NCI-H2196 (cell line): ENCODE measurements around the gene ANKRD23.
A peak's percentile ranks its signal among the peaks of the same experiment; 100 is the strongest.

Experiments used
- DNase-seq: peaks from one replicate; lab custom pipeline; 2025; ENCODE audit not compliant: unreplicated experiment; lab: John Stamatoyannopoulos, UW

The ANKRD23 gene

GRCh38 chr2:96877631-96878092 is 33.8 kb upstream of the ANKRD23 start:
- DNase-seq: no peak

DNA sequence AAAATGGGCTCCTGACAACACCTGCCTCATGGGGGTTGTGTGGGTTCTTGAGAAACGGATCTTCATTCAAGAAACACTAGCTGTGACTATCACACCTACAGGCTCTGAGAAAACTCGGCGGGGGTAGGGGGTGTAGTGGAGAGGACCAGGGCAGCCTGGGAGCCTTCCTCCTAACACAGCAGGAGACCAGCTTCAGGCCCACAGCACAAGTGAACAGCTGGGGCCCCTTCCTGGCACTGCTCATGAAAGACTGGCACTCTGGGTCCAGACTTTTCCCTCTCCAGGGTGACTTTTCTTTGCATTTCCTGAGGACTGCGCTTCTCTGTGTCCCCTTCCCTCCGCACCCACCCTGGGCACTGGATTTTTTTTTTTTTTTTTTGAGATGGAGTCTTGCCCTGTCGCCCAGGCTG is 33.2 kb upstream of the ANKRD23 start:
- DNase-seq: no peak

GRCh38 chr2:96876269-96877041 is 32.6 kb upstream of the ANKRD23 start:
- DNase-seq: peak; percentile 26

DNA sequence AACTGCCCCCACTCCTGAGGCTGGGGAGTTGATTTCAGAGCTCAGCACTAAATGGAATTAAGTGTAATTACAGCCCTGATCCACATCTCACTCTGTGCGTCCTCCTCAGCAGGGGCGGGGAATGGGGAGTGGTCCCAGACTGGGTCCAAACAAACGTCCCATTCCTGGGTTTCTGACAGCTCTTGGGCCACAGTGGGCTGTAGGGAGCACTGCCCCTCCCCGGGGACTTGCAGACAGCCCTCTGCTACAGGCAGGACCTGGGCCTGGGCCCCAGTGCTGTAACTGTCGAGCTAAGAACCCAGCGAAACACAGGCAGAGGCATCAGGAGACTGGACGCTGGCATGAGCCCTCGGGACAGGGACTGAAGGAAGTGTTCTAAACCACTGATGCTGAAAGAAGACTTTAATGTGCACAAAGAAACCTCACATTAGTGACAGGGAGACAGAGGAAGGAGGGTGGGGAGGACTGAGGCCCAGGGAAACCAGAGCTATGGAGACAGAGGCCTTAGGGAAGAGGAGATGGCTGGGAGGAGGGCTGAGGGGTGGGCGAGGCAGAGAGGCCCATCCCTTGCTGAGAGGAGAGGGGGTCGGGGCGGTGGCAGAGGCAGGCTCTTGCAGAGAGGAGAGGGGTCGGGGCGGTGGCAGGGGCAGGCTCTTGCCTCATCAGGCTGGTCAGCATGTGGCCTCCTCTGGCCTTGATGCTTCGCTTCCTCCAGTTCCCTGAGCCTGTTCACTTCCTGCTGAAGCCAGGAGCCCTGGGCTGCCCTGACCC is 31.9 kb upstream of the ANKRD23 start:
- no peak for DNase-seq

DNA sequence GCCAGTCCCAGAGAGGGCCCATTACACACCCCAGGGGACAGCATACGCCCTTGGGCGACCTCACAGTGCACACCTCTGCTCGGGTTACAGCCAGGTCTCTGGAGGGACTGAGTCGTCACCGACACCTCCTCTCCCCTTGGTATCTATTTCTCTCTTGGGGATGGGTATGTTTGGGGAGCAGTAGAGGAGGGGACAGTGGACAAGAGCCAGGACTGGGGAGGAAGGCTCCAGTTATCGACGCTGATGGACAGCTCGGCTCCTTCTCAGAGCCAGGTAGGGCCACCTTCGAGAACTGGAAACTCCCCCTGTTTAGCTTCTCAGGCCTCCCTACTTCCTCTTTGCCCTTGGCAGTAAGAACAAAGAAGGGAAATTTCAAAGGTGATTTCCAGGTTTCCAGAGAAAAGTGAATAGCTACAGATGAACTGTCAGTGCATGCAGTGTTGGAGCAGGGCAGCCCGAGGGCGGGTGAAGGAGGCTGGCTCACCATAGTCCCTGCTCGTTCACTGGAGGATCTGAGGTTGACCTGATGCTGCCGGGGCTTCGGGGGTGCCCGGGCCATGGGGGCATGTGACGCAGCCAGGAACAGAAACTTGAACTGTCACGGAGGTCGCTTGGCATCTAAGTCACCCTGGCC is 30.5 kb upstream of the ANKRD23 start:
- no peak for DNase-seq

DNA sequence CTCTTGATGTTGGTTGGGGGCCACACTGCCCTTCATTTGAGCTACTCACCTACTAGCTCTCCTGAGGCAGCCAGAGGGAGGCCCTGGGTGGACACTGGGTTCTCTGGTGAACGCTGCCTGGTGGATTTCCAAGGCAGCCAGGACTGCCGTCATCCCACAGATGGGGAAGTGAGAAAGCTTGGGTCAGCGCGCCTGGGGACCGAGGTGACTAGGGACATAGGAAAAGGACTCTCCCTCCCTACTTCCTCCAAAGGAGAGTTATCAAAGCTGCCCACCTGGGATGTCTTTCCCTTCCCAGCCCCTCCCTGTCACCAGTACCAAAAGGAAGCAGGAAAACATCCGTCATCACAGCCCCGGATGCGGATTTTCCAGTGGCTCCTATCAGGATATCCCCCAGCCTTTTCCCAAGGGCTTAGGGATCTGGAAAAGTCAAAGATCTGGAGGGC is 29.9 kb upstream of the ANKRD23 start:
- no peak for DNase-seq

DNA sequence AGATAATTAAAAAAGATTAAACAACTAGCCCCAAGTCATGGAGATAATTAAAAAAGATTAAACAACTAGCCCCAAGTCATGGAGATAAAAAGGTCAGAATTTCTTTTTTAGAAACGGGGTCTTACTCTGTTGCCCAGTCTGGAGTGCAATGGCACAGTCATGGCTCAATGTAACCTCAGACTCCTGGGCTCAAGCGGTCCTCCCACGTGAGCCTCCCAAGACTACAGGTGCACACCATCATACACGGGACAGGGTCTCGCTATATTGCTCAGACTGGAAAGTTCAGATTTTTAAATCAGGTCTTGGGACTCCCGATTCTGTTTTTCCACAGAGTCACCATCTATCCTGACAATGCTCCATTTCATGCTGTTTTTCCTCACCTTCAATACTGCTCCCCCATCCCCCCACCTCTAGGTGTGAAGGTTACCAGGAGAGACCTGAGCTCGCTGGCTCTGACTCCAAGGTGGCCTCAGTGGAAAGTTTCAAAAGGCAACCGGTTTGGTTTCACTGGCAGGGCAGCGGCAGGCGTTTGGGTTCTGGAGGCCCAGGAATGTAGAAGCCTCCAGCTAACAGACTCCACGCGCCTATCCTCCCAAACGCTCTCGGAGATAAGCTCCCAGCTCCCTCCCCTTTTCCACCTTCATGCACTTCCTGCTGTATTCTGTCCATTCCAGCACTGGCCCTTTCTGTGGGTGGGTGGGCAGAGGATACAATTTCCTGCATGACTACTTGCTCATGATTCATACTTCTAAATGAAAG is 28.9 kb upstream of the ANKRD23 start:
- no peak for DNase-seq

- peak; percentile 54 for DNase-seq
Observed at GRCh38 chr2:96870626-96871255, 26.9 kb upstream of the ANKRD23 start.

DNA sequence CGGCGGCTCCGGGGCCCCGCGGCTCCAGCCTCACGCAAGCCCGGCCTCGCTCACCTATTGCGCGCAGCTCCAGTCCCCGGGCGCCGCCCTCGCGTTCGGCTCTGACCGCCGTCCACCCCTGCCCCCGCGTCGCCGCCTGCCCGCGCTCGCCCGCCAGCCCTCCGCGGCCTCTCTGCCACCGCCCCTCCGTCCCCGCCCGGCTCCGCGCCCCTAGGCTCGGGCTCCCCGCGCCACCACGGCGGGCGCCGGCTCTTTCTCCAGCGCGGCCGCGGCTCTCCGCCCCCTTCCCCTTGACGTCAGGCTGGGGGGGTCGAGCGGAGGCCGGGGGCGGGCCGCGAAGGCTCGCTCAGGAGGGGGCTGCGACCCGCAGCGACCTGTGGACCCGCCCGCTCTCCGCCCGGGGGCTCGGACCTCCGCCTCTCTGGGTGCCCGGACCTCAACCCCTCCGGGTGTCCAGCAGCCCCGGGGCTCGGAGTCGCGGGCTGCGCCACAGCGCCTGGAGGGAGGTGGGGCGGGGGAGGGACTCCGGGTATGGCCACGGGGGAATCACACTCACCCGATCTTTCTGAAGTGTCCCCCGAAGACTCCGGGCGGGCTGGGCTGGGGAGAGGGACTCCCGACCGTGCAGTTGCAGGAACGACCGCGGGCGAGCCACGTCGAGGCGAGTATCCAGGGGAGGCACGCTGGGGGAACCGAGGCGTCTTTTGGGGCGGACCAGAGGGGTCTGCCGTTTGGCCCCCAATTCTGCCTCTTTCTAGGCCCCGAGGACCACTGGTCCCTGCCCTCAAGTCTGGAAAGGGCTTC is 26.2 kb upstream of the ANKRD23 start, which contains the start of gene SEMA4C:
SEMA4C (minus strand) TSS at position 259 of the 804 bp plus-strand sequence. CDS start 2,194 bp downstream, outside the sequence.
- DNase-seq: peak; percentile 46

GRCh38 chr2:96869281-96869821 is 25.5 kb upstream of the ANKRD23 start:
- peak; percentile 39 for DNase-seq

DNA sequence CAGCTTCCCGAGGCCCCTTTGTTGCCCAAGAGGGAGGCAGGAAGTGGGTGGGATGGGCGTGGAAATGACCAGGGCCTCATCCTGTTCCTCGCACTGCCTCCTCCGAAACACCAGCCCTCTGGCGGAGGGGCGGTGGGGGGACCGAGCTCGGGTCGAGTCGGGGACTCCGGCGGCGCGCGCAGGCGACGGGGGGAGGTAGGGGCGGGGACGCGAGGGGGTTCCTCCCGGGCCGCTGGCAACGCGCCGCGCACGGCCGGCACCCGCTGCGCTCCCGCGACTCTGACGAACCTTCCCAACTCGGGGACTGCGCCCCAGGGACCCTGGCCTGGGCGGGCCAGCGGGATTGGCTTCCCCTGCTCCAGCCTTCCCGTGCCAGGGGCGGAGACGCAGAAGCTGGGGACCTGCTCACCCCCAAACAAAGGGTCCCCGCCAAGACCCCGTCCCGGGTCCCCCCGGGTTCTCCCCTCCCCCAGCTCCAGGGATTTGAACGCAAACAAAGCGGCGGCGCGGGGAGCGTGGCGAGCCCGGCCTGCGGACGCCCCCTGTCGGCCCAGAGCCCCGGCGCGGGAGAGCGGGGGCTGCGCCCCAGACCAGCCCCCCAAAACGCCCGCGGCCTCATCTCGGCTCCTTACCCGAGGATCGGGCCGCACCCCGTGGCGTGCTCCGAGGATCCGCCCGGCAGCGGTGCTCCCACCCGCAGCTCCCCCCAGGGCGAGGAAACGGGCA is 24.9 kb upstream of the ANKRD23 start:
- peak; percentile 50 for DNase-seq

- DNase-seq: no peak
Observed at GRCh38 chr2:96867756-96868554, 24.1 kb upstream of the ANKRD23 start.

DNA sequence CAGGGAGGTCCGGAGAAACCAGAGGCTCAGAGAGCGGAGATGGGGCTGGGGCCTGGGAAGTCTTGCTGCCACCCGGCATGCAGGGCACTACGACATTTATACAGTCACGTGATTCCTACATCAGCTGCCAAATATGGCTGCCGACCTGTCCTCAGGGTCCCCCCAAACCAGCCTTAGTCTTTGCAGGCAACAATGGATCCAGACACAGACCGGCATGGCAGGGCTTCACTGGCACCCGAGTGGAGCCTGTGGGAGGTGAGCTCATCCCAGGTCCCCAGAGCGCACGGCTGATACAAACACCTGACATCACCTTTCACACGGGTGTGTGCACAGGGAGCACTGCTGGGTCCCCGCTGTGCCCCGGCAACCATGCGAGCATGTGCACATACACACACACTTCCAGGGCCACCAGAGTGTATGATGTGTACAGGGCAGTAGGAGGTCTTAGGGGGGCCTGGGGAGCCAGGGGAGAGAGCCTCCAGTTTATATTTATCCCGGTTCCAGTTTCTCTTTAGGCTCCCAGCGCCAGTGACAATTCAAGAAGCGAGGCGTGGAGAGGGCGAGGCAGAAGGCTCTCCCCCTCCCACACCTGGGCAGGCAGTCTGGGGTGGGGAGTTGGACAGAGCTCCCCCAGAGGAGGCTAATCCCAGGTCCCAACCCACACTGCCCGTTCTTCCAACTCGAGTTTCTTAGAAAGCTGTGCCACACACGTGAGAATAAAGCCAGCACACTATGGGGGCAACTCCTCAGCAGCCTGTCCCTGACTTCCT is 23.4 kb upstream of the ANKRD23 start:
- DNase-seq: no peak

- no peak for DNase-seq
Observed at GRCh38 chr2:96866586-96866985, 22.8 kb upstream of the ANKRD23 start.

- DNase-seq: no peak
Observed at GRCh38 chr2:96866149-96866548, 22.3 kb upstream of the ANKRD23 start.

- no peak for DNase-seq
Observed at GRCh38 chr2:96865654-96866053, 21.8 kb upstream of the ANKRD23 start.
